Smooth muscle cell of the umbilical artery (primary cell): ENCODE data around the gene DEFB125. TPM values are rescaled to one million over a fixed set of nuclear protein-coding genes. Genes with fewer than 3 reads are reported as not detected.

Experiments
- total RNA-seq: library from RNA; depleted of rRNA; stranded (reverse); fragments of >200 nt; gene quantifications from 2 replicates; pipeline ENCODE4 v1.2.3, GENCODE V29; 2014

The DEFB125 gene, protein sequence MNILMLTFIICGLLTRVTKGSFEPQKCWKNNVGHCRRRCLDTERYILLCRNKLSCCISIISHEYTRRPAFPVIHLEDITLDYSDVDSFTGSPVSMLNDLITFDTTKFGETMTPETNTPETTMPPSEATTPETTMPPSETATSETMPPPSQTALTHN
- not detected in 2 replicates for total RNA-seq

DNA sequence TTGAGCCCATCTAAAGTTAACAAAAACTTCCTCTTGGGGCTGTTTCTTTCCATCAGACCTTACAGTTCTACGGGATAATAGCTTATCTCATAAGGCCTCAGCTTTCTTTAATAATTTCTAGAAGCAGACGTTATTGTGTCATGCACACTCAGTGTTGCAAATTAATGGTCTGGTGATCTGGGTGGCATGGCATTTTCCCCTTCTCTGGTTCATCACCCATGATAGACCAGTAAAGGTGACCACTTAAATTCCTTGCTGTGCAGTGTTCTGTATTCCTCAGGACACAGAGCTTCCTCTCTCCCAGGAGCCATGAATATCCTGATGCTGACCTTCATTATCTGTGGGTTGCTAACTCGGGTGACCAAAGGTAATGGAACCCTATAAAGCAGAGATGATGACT lies at the start of gene DEFB125:
Gene DEFB125 (plus strand): TSS at position 272 of the 400 bp plus-strand sequence. CDS start 38 bp downstream, at position 310.

DNA sequence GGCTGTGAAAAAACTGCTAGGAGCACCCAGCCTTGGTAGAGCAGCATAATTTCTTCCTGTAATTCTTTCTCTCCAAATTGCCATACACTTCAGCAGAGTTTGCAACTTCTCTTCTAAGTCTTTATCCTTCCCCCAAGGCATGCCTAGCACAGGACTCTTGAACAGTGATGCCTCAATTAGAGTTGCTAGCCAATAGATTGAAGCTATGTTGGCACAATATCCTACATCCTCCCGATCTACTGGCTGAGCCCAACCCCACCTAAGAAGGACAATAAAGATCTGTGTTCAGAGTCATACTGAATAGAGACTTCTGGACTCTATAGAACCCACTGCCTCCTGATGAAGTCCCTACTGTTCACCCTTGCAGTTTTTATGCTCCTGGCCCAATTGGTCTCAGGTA lies 54.8 kb downstream of the DEFB125 start, which contains the start of gene DEFB126:
Gene DEFB126 (plus strand): TSS at position 301 of the 400 bp plus-strand sequence. CDS start 39 bp downstream, at position 340.

Other genes with a start within 250 kb of the DEFB125 start
- gene DEFB126, start 54.9 kb downstream of the DEFB125 start, total RNA-seq = not detected in 2 replicates
- not detected in 2 replicates for gene DEFB127, start 69.8 kb downstream of the DEFB125 start, total RNA-seq
- not detected in 2 replicates for gene DEFB128, start 102.0 kb downstream of the DEFB125 start, total RNA-seq
- gene DEFB129, start 139.6 kb downstream of the DEFB125 start, total RNA-seq = not detected in 2 replicates
- gene DEFB132, start 170.1 kb downstream of the DEFB125 start, total RNA-seq = not detected in 2 replicates
- gene C20orf96, start 203.1 kb downstream of the DEFB125 start, total RNA-seq = 3.9 and 4.1 TPM in 2 replicates
- gene ZCCHC3, start 209.9 kb downstream of the DEFB125 start, total RNA-seq = 9.6 and 11.3 TPM in 2 replicates
- gene SOX12, start 237.9 kb downstream of the DEFB125 start, total RNA-seq = 4.8 and 8.9 TPM in 2 replicates